Suprapubic skin (tissue), 4 donors: ENCODE results near the gene MIPOL1.

Source experiments
- CTCF ChIP-seq, 2 donors: fragments of 200-600 bp in 1 of 2; fragments of 450-650 bp in 1 of 2; sonication (generic) in 1 of 2; IDR thresholded peaks; one replicate each; pipeline ENCODE4 v1.5.1; 2016 to 2019; ENCODE audit warnings: antibody characterized with exemption in 2 of 2, mild to moderate bottlenecking in 1 of 2, moderate library complexity in 1 of 2
- EP300 ChIP-seq: sonication (generic); formaldehyde crosslinking; IDR thresholded peaks from one replicate; pipeline ENCODE4 v1.6.1; 2017; ENCODE audit warnings: antibody characterized with exemption
- POLR2A ChIP-seq, 2 donors: fragments of 450-650 bp; IDR thresholded peaks; one replicate each; pipeline ENCODE4 v1.6.1; 2017; ENCODE audit warnings: antibody characterized with exemption in 2 of 2, mild to moderate bottlenecking in 2 of 2, moderate library complexity in 2 of 2
- POLR2AphosphoS5 ChIP-seq, 3 donors: sonication (generic); formaldehyde crosslinking; IDR thresholded peaks; one replicate each; pipeline ENCODE4 v1.6.1; 2017; ENCODE audit warnings: antibody characterized with exemption in 3 of 3

- TF ChIP-seq CTCF (IDR thresholded peaks at IDR 0.05), result no peak
- no peak for TF ChIP-seq POLR2AphosphoS5 (IDR thresholded peaks at IDR 0.05)
- no peak for TF ChIP-seq POLR2A (IDR thresholded peaks at IDR 0.05)
- no peak for TF ChIP-seq EP300
Observed at GRCh38 chr14:37583358-37584210, 385.8 kb downstream of the MIPOL1 start.
